Esophagus muscularis mucosa (tissue), 4 donors: ENCODE measurements around the gene CALM1. TPM values are rescaled to one million over a fixed set of nuclear protein-coding genes. Genes with fewer than 3 reads are reported as not detected.

Experiments
- DNase-seq: peaks from one replicate; pipeline ENCODE4 v3.0.0-alpha.2; 2017; ENCODE audit errors: extremely low spot score
- H3K27ac ChIP-seq, 4 donors: fragments of 200-600 bp; sonication (generic); replicated peaks in 1 of 4; 1 replicate in 3 of 4; 2 replicates in 1 of 4; pipeline ENCODE4 v1.5.1; 2016 to 2019; ENCODE audit warnings: mild to moderate bottlenecking in 1 of 4
- H3K27me3 ChIP-seq, 4 donors: fragments of 200-600 bp; sonication (generic); one replicate each; pipeline versions ENCODE4 v1.5.1 to v1.6.0; 2016 to 2019
- H3K36me3 ChIP-seq, 4 donors: fragments of 200-600 bp; sonication (generic); one replicate each; pipeline ENCODE4 v1.5.1; 2016 to 2019
- H3K4me1 ChIP-seq, 4 donors: fragments of 200-600 bp; sonication (generic); one replicate each; pipeline ENCODE4 v1.5.1; 2016 to 2019
- H3K4me3 ChIP-seq, 4 donors: fragments of 200-600 bp; sonication (generic); 1 replicate in 2 of 4; 2 replicates in 2 of 4; pipeline ENCODE4 v1.5.1; 2016 to 2019; ENCODE audit warnings: mild to moderate bottlenecking in 4 of 4, moderate library complexity in 1 of 4
- H3K9me3 ChIP-seq, 4 donors: fragments of 200-600 bp; sonication (generic); 1 replicate in 3 of 4; 2 replicates in 1 of 4; pipeline ENCODE4 v1.5.1; 2016 to 2019
- EP300 ChIP-seq: sonication (generic); formaldehyde crosslinking; IDR thresholded peaks from one replicate; pipeline ENCODE4 v1.6.1; 2017; ENCODE audit warnings: antibody characterized with exemption
- POLR2A ChIP-seq: fragments of 450-650 bp; IDR thresholded peaks from one replicate; pipeline ENCODE4 v1.6.1; 2017; ENCODE audit warnings: antibody characterized with exemption, moderate library complexity, mild to moderate bottlenecking, low read depth
- POLR2AphosphoS5 ChIP-seq, 2 donors: sonication (generic); formaldehyde crosslinking; IDR thresholded peaks; one replicate each; pipeline ENCODE4 v1.6.1; 2017; ENCODE audit warnings: antibody characterized with exemption in 2 of 2
- WGBS: methylation state at CpG from one replicate; pipeline ENCODE4 v1.1.5; 2018; 5-methylcytosine and 5-hydroxymethylcytosine counted together
- intact Hi-C: fragments of 100-400 bp; cut with DNase I; formaldehyde crosslinking; loops from one replicate; pipeline ENCODE4 v1.15.1; 2023
- total RNA-seq, 4 donors: library from RNA; depleted of rRNA; stranded (reverse); fragments of >200 nt; gene quantifications; one replicate each; pipeline versions ENCODE4 v1.1.0 to v1.2.1, GENCODE V29; 2016
- TF ChIP-seq, protein P1 (sequence below), 3 experiments: fragments of 200-600 bp in 2 of 3; fragments of 450-650 bp in 1 of 3; sonication (generic) in 2 of 3; IDR thresholded peaks; one replicate each; pipeline ENCODE4 v1.5.1; 2017 to 2019; ENCODE audit warnings: antibody characterized with exemption in 3 of 3, mild to moderate bottlenecking in 2 of 3, moderate library complexity in 1 of 3

CALM1 gene
- total RNA-seq, 4 donors from 2014 or later: 482 to 847 (median 640) TPM

DNA sequence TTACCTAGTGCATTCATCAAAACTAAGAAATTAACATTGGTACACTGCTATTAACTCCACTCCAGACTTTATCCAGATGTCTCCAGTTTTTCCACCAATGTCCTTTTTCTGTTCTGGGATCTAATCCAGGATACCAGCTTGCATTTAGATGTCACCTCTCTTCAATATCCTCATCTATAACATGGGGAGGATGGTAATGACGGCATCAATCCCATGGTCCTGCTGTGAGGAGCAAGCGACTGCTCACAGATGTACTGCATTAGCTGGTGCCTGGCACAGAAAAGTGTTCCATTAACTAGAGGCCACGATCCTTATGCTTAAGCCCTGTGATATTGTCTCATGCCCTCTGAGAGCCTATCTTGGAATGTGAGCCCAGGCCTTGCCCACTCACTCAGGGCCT lies 53.8 kb downstream of the CALM1 start:
- Histone ChIP-seq H3K27ac (no peak overlapping the region), H3K36me3 (no peaks in the 10 kb centered on the region), H3K4me3 (no peak overlapping the region), H3K27me3 (no peaks in the 10 kb centered on the region), H3K4me1 (peaks cover 16 to 33% (median 28%) of the 10 kb centered on the region in 4 donors), H3K9me3 (peaks cover 0 to 14% (median 8%) of the 10 kb centered on the region in 4 donors)
- WGBS: 94% methylated on average over 2 of the region's 3 CpGs
- intact Hi-C loops: no loop called here
- no peak for TF ChIP-seq POLR2AphosphoS5 (IDR thresholded peaks at IDR 0.05)
- no peak for TF ChIP-seq POLR2A
- TF ChIP-seq, protein P1, sequence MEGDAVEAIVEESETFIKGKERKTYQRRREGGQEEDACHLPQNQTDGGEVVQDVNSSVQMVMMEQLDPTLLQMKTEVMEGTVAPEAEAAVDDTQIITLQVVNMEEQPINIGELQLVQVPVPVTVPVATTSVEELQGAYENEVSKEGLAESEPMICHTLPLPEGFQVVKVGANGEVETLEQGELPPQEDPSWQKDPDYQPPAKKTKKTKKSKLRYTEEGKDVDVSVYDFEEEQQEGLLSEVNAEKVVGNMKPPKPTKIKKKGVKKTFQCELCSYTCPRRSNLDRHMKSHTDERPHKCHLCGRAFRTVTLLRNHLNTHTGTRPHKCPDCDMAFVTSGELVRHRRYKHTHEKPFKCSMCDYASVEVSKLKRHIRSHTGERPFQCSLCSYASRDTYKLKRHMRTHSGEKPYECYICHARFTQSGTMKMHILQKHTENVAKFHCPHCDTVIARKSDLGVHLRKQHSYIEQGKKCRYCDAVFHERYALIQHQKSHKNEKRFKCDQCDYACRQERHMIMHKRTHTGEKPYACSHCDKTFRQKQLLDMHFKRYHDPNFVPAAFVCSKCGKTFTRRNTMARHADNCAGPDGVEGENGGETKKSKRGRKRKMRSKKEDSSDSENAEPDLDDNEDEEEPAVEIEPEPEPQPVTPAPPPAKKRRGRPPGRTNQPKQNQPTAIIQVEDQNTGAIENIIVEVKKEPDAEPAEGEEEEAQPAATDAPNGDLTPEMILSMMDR (IDR thresholded peaks at IDR 0.05): no peak
- no peak for TF ChIP-seq EP300
- no peak for DNase-seq

DNA sequence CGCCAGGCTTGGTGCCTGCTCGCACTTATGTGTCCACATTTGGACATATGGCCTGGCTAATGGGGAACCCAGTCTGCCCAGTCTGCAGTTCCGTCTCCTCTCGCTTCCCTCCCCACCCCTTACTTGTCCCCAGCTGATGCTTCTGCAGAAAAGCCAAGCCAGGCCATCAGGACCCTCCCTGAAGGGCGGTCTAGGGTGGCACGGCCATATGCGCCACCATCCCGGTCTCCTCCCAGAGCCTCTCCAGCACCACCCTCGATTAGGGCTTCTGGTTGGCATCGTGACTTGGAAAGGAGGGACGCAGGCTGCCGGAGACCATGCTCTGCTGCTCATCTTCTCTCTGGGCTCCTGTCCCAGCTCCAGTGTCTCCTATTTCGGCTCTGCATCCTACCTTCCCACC lies 54.6 kb downstream of the CALM1 start:
- no peak overlapping the region for H3K4me3 ChIP-seq
- 97% methylated on average over 11 of the region's 13 CpGs for WGBS
- intact Hi-C loops: no loop called here
- DNase-seq: no peak
- H3K27ac ChIP-seq: no peak overlapping the region
- H3K9me3 ChIP-seq: peaks cover 0 to 14% (median 8%) of the 10 kb centered on the region in 4 donors
- no peaks in the 10 kb centered on the region for H3K36me3 ChIP-seq
- peaks cover 16 to 36% (median 30%) of the 10 kb centered on the region in 4 donors for H3K4me1 ChIP-seq
- TF ChIP-seq POLR2A (no peak), EP300 (no peak), POLR2AphosphoS5 (IDR thresholded peaks at IDR 0.05) (no peak)
- TF ChIP-seq, protein P1 (IDR thresholded peaks at IDR 0.05): no peak
- no peaks in the 10 kb centered on the region for H3K27me3 ChIP-seq

DNA sequence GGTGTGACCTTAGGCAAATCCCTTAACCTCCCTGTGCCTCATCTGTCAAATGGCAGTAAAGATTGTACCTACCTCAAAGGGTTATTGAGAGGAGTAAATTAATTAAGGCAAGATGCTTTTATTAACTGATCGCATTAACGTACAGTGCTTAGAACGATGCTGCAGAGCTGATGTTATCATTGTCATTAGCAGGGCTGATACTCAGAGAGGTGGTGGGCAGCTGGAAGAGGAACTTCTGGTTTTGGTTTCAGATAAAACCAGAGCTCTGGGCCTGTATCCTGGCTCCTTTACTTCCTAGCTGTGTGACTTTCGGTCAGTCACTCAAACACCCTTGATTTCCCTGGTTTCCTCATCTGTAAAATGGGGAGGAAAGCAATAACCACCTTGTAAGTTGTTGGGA lies 55.1 kb downstream of the CALM1 start:
- Histone ChIP-seq H3K27me3 (no peaks in the 10 kb centered on the region), H3K27ac (no peak overlapping the region), H3K36me3 (no peaks in the 10 kb centered on the region), H3K9me3 (peaks cover 0 to 14% (median 8%) of the 10 kb centered on the region in 4 donors), H3K4me1 (peaks cover 16 to 36% (median 30%) of the 10 kb centered on the region in 4 donors), H3K4me3 (no peak overlapping the region)
- WGBS: 96% methylated on average over 4 of the region's 4 CpGs
- DNase-seq: no peak
- intact Hi-C loops: no loop called here
- TF ChIP-seq POLR2AphosphoS5 (IDR thresholded peaks at IDR 0.05): no peak

DNA sequence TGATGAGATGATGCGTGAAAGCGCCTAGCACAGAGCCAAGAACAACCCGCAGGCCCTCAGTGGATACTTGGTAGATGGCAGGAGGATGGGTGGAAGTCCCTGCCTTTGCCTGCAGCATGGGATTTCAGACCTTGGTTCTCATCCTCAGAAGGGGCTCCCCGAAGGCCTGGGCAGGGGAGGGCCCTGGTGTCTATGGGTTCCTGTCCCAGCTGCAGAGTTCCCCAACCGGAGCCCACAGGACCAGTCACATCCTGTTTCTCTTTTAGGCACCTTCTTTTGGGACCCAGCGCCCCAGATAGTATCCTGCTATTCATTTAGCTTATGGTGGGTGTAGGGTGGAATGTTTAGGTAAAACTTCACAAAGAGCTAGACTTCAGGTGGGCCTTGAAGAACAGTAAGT lies 55.5 kb downstream of the CALM1 start:
- H3K27ac ChIP-seq: no peak overlapping the region
- H3K4me1 ChIP-seq: peaks cover 16 to 36% (median 30%) of the 10 kb centered on the region in 4 donors
- peaks cover 0 to 11% (median 6%) of the 10 kb centered on the region in 4 donors for H3K9me3 ChIP-seq
- H3K4me3 ChIP-seq: no peak overlapping the region
- no peaks in the 10 kb centered on the region for H3K36me3 ChIP-seq
- no peaks in the 10 kb centered on the region for H3K27me3 ChIP-seq
- DNase-seq: no peak
- 75% methylated on average over 6 of the region's 6 CpGs for WGBS
- intact Hi-C loops: no loop called here
- TF ChIP-seq POLR2AphosphoS5 (IDR thresholded peaks at IDR 0.05) (no peak), EP300 (no peak)
- TF ChIP-seq, protein P1 (IDR thresholded peaks at IDR 0.05): no peak

DNA sequence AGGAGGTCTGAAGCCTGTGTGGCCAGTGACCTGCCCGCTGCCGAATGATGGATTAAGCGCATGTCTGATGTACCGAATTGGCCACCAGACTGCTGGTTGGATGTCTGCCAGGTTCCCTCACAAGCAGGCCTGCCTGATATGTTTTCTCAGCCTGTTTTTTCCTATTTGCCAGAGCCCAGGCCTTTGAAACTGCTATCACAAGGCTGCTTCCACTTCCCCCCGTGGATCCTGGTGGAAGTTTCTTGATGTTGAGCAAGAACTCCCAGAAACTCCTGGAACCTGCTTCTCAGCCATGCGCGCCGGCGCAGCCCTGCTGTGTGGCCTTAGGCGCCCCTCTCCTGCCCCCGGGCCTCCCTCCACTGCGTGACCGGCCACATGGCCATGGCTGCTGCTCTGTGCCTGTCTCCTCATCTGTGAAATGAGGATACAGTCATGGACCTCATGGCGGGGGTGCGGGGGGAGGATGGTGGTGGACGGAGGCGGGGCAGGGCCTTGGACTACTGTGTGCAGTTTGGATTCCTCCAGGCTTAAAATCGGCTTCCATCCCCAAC lies 56.6 kb downstream of the CALM1 start:
- intact Hi-C loops: no loop called here
- peaks cover 16 to 38% (median 32%) of the 10 kb centered on the region in 4 donors for H3K4me1 ChIP-seq
- H3K27ac ChIP-seq: peak overlapping the region in 3 of 4 donors; percentile 34 to 68 (median 52)
- WGBS: 81% methylated on average over 17 of the region's 18 CpGs
- DNase-seq: no peak
- TF ChIP-seq, protein P1 (IDR thresholded peaks at IDR 0.05): no peak
- H3K9me3 ChIP-seq: no peaks in the 10 kb centered on the region
- no peaks in the 10 kb centered on the region for H3K27me3 ChIP-seq
- H3K36me3 ChIP-seq: no peaks in the 10 kb centered on the region
- no peak overlapping the region for H3K4me3 ChIP-seq
